CD4-positive, alpha-beta T cell (primary cell): ENCODE results near the gene TNIK. TPM values are rescaled to one million over a fixed set of nuclear protein-coding genes. Genes with fewer than 3 reads are reported as not detected.
"Not testable (repeated sequence)": the region's sequence is repeated elsewhere in the genome, so short reads cannot be mapped to it uniquely, and the experiment has no call there.

ENCODE experiments used
- ATAC-seq: fragments of 200-7000 bp; cut with Tn5 transposase; one replicate; pipeline ENCODE4 v1.10.0; 2022; ENCODE audit warnings: mild to moderate bottlenecking; ENCODE audit not compliant: poor library complexity
- CTCF ChIA-PET: fragments of 350-600 bp; sonication (Branson Sonifier 250); formaldehyde crosslinking; loops from one replicate; lab custom pipeline; 2021; ENCODE audit warnings: antibody characterized with exemption, inconsistent platforms; lab: Charles Lee
- POLR2A ChIA-PET: fragments of 350-600 bp; sonication (Branson Sonifier 250); formaldehyde crosslinking; loops from one replicate; lab custom pipeline; 2021; ENCODE audit warnings: antibody characterized with exemption, inconsistent platforms; lab: Charles Lee
- DNase-seq, 14 experiments: peaks; one replicate each; pipeline ENCODE4 v3.0.0-alpha.2; 2013 to 2020; ENCODE audit warnings: mixed read lengths in 2 of 14
- H3K27ac ChIP-seq, 2 donors: one replicate each; pipeline versions ENCODE4 v1.5.1 to v1.7.0; 2013; ENCODE audit warnings: low read length in 2 of 2, low read depth in 1 of 2, mild to moderate bottlenecking in 1 of 2
- H3K27me3 ChIP-seq, 2 experiments: 1 replicate in 1 of 2; 2 replicates in 1 of 2; pipeline versions ENCODE4 v1.6.1 to v1.7.0; 2013; ENCODE audit warnings: low read length in 2 of 2, control low read depth in 1 of 2, mild to moderate bottlenecking in 1 of 2, moderate library complexity in 1 of 2; ENCODE audit not compliant: insufficient read depth in 2 of 2, control insufficient read depth in 1 of 2
- H3K36me3 ChIP-seq: one replicate; pipeline ENCODE4 v1.6.1; 2013; ENCODE audit warnings: low read length, control low read depth; ENCODE audit not compliant: insufficient read depth
- H3K4me1 ChIP-seq: one replicate; pipeline ENCODE4 v1.6.1; 2013; ENCODE audit warnings: low read length, control low read depth; ENCODE audit not compliant: insufficient read depth
- H3K4me3 ChIP-seq: one replicate; pipeline ENCODE4 v1.5.1; 2013; ENCODE audit warnings: mild to moderate bottlenecking, low read length, moderate library complexity
- H3K9me3 ChIP-seq, 2 experiments: 1 replicate in 1 of 2; 2 replicates in 1 of 2; pipeline versions ENCODE4 v1.6.1 to v1.7.0; 2013; ENCODE audit warnings: low read length in 2 of 2, mild to moderate bottlenecking in 2 of 2, control low read depth in 1 of 2, moderate library complexity in 1 of 2; ENCODE audit not compliant: control insufficient read depth in 1 of 2, insufficient read depth in 1 of 2
- H3K27ac Mint-ChIP-seq: one replicate; pipeline ENCODE4 v1.8.0; 2020; ENCODE audit warnings: mixed read lengths
- H3K27me3 Mint-ChIP-seq: one replicate; pipeline ENCODE4 v1.8.0; 2021; ENCODE audit warnings: mixed read lengths
- H3K36me3 Mint-ChIP-seq: one replicate; pipeline ENCODE4 v1.8.0; 2021; ENCODE audit warnings: low read depth, mixed read lengths
- H3K4me1 Mint-ChIP-seq: one replicate; pipeline ENCODE4 v1.8.0; 2021; ENCODE audit warnings: low read depth, mixed read lengths
- H3K4me3 Mint-ChIP-seq: one replicate; pipeline ENCODE4 v1.8.0; 2020; ENCODE audit warnings: mild to moderate bottlenecking, mixed read lengths
- H3K9me3 Mint-ChIP-seq: one replicate; pipeline ENCODE4 v1.8.0; 2020; ENCODE audit warnings: mixed read lengths
- intact Hi-C, 2 experiments: fragments of 100-400 bp; cut with DNase I in 1 of 2; cut with micrococcal nuclease in 1 of 2; formaldehyde crosslinking; loops; one replicate each; pipeline versions ENCODE4 v1.15.1 to v1.9.0; 2023 to 2025; cut with DNase I, micrococcal nuclease
- total RNA-seq, 174 experiments: library from RNA in 2 of 174; stranded (reverse) in 2 of 174; gene quantifications; one replicate each; pipeline ENCODE4 v1.2.3 and lab custom pipeline; 2021 to 2026
- TF ChIP-seq, protein P1 (sequence below): fragments of 200-600 bp; IDR thresholded peaks from one replicate; pipeline ENCODE4 v1.8.0; 2022; ENCODE audit warnings: antibody characterized with exemption, mild to moderate bottlenecking

TNIK gene
- total RNA-seq, 2 experiments from 2014 or later: 71.0 to 78.3 TPM

DNA sequence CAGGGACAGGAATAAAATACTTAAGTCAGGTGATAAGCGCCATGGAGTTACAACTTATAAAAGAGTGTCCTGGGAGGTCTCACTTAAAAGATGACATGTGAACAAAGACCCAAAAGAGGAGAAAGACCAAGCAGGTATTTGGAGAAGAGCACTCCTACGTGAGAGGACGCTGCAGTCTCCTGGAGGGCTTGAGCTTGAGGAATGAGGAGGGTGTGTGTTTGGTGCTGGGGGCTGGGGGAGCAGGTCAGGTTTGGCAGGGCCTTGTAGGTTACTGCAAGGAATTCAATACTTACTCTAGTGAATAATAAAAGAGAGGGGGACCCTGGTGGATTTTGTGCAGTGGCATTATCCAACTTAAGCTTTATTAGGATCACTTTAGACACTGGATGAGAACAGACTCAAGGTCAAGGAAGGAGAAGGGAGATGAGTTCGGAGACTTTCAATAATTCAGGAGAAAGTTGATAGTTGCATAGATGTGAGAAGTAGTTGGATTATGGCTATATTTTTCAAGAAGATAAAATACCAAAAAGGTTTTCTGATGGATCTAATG, 32.4 kb downstream of the TNIK start:
- Mint-ChIP-seq H3K27ac (no peak overlapping the region), H3K9me3 (peaks cover 2% of the 10 kb centered on the region), H3K4me1 (peaks cover 20% of the 10 kb centered on the region), H3K36me3 (peaks cover 3% of the 10 kb centered on the region), H3K4me3 (no peak overlapping the region), H3K27me3 (no peaks in the 10 kb centered on the region)
- ChIA-PET CTCF (interaction anchor here (1.1 to 1.2 kb wide), 2 partner anchors 9 to 10 kb away, joined by 3 to 4 read pairs; no protein-coding TSS in a partner anchor), POLR2A (interaction anchor here (1.2 kb wide), 1 partner anchor 9 kb away, joined by 5 read pairs; no protein-coding TSS in a partner anchor)
- intact Hi-C loops: no loop called here
- H3K36me3 ChIP-seq: no peaks in the 10 kb centered on the region
- ATAC-seq: no peak
- H3K27ac ChIP-seq: no peak overlapping the region
- TF ChIP-seq, protein P1, sequence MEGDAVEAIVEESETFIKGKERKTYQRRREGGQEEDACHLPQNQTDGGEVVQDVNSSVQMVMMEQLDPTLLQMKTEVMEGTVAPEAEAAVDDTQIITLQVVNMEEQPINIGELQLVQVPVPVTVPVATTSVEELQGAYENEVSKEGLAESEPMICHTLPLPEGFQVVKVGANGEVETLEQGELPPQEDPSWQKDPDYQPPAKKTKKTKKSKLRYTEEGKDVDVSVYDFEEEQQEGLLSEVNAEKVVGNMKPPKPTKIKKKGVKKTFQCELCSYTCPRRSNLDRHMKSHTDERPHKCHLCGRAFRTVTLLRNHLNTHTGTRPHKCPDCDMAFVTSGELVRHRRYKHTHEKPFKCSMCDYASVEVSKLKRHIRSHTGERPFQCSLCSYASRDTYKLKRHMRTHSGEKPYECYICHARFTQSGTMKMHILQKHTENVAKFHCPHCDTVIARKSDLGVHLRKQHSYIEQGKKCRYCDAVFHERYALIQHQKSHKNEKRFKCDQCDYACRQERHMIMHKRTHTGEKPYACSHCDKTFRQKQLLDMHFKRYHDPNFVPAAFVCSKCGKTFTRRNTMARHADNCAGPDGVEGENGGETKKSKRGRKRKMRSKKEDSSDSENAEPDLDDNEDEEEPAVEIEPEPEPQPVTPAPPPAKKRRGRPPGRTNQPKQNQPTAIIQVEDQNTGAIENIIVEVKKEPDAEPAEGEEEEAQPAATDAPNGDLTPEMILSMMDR: no peak
- no peaks in the 10 kb centered on the region for H3K27me3 ChIP-seq
- no peaks in the 10 kb centered on the region for H3K9me3 ChIP-seq
- H3K4me1 ChIP-seq: peaks cover 9% of the 10 kb centered on the region
- DNase-seq: no peak
- no peak overlapping the region for H3K4me3 ChIP-seq

DNA sequence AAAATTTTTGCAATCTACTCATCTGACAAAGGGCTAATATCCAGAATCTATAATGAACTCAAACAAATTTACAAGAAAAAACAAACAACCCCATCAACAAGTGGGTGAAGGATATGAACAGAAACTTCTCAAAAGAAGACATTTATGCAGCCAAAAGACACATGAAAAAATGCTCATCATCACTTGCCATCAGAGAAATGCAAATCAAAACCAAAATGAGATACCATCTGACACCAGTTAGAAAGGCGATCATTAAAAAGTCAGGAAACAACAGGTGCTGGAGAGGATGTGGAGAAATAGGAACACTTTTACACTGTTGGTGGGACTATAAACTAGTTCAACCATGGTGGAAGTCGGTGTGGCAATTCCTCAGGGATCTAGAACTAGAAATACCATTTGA, 36.1 kb downstream of the TNIK start:
- ATAC-seq, H3K4me3 Mint-ChIP-seq, H3K4me1 ChIP-seq, H3K27me3 Mint-ChIP-seq, CTCF ChIA-PET, H3K9me3 ChIP-seq, DNase-seq, H3K27ac Mint-ChIP-seq, H3K36me3 ChIP-seq, H3K4me3 ChIP-seq, H3K9me3 Mint-ChIP-seq, intact Hi-C loops, H3K27ac ChIP-seq, POLR2A ChIA-PET, H3K27me3 ChIP-seq: not testable (repeated sequence)
- Mint-ChIP-seq H3K4me1 (peaks cover 34% of the 10 kb centered on the region), H3K36me3 (peaks cover 14% of the 10 kb centered on the region)

DNA sequence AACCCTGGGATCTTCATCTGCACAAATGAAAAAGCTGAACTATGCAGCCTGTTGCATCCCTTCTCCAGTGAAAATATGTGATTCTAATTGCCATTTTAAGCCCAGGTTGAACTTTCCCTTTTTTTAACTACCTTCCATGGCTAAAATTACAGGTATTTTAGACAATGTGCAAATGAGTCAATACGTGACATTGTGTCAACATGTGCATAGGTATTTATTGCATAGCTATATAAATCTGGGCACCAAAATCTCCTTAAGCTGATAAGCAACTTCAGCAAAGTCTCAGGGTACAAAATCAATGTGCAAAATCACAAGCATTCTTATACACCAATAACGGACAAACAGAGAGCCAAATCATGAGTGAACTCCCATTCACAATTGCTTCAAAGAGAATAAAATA, 37.4 kb downstream of the TNIK start:
- H3K9me3 Mint-ChIP-seq, POLR2A ChIA-PET, H3K4me3 Mint-ChIP-seq, H3K9me3 ChIP-seq, H3K27me3 ChIP-seq, H3K27me3 Mint-ChIP-seq, ATAC-seq, DNase-seq, intact Hi-C loops, H3K4me1 ChIP-seq, H3K36me3 ChIP-seq, H3K4me3 ChIP-seq, H3K27ac ChIP-seq, H3K27ac Mint-ChIP-seq: not testable (repeated sequence)
- CTCF ChIA-PET: interaction anchor here (0.6 kb wide), 1 partner anchor 48 kb away, joined by 3 read pairs; no protein-coding TSS in a partner anchor
- Mint-ChIP-seq H3K4me1 (peaks cover 43% of the 10 kb centered on the region), H3K36me3 (peaks cover 14% of the 10 kb centered on the region)

DNA sequence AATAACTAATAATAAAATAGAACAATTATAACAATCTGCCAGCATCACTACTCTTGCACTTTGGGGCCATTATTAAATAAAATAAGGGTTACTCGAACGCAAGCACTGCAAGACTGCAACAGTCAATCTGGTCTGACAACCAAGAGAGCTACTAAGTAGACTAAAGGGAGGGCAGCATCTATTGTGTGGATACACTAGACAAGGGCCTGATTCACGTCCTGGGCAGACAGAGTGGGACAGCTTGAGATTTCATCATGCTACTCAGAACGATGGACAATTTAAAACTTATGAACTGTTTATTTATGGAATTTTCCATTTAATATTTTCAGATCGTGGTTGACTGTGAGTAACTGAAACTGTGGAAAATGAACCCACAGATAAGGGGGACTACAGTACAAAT, 39.5 kb downstream of the TNIK start:
- intact Hi-C loops: no loop called here
- Histone ChIP-seq H3K9me3 (no peaks in the 10 kb centered on the region), H3K36me3 (no peaks in the 10 kb centered on the region), H3K27me3 (no peaks in the 10 kb centered on the region), H3K4me3 (no peak overlapping the region), H3K27ac (no peak overlapping the region), H3K4me1 (no peaks in the 10 kb centered on the region)
- H3K27ac Mint-ChIP-seq: no peak overlapping the region
- POLR2A ChIA-PET: interaction anchor here (1.1 kb wide), 1 partner anchor 10 kb away, joined by 3 read pairs; no protein-coding TSS in a partner anchor
- H3K9me3 Mint-ChIP-seq: peaks cover 2% of the 10 kb centered on the region
- peaks cover 61% of the 10 kb centered on the region for H3K4me1 Mint-ChIP-seq
- H3K4me3 Mint-ChIP-seq: no peak overlapping the region
- TF ChIP-seq, protein P1: no peak
- no peak for DNase-seq
- no peak for ATAC-seq
- no peaks in the 10 kb centered on the region for H3K27me3 Mint-ChIP-seq
- CTCF ChIA-PET: no interaction called here
- peaks cover 14% of the 10 kb centered on the region for H3K36me3 Mint-ChIP-seq
